ENCODE measurements around the gene CR1L. TPM values are rescaled to one million over a fixed set of nuclear protein-coding genes. Genes with fewer than 3 reads are reported as not detected.

The CR1L gene
- total and polyA plus RNA-seq, 2 experiments from 2014 or later: 5.8 to 21.4 TPM

DNA sequence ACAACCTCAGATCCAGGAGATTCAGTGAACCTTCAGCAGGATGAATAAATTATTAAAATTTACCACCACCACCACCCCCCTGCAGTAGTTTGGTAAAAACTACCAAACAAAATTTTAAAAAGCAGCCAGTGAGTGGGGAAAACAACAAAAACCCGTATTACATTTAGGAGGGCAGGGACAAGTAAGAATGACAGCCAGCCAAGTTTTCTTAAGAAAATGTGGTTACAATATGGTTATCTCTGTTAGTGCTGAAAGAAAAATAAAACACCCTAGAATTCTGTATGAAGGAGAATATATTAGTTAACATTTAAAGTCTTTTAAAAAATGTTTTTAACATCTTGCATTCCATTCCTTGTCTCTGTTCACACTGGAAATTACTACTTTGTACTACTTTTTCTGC, 121.6 kb downstream of the CR1L start:
- H4K20me1 ChIP-seq (replicated peaks; ENCODE audit: insufficient read depth): peaks cover 17% of the 10 kb centered on the region
- Mint-ChIP-seq H3K9me3 (peaks cover 21% of the 10 kb centered on the region), H3K27me3 (ENCODE audit: insufficient read depth, low read depth, poor library complexity) (peaks cover 5% of the 10 kb centered on the region), H3K27ac (no peak overlapping the region), H3K36me3 (ENCODE audit: low read depth) (peaks cover 96% of the 10 kb centered on the region), H3K4me3 (no peak overlapping the region), H3K4me1 (no peaks in the 10 kb centered on the region; the same call in 2 of the 3 replicates)
- no peak for TF ChIP-seq ZNF114 (CRISPR knock-in tag; IDR thresholded peaks at IDR 0.05)
- no peak for TF ChIP-seq CREB1 (CRISPR knock-in tag; IDR thresholded peaks at IDR 0.05; ENCODE audit: low read depth)
- TF ChIP-seq, protein P1, sequence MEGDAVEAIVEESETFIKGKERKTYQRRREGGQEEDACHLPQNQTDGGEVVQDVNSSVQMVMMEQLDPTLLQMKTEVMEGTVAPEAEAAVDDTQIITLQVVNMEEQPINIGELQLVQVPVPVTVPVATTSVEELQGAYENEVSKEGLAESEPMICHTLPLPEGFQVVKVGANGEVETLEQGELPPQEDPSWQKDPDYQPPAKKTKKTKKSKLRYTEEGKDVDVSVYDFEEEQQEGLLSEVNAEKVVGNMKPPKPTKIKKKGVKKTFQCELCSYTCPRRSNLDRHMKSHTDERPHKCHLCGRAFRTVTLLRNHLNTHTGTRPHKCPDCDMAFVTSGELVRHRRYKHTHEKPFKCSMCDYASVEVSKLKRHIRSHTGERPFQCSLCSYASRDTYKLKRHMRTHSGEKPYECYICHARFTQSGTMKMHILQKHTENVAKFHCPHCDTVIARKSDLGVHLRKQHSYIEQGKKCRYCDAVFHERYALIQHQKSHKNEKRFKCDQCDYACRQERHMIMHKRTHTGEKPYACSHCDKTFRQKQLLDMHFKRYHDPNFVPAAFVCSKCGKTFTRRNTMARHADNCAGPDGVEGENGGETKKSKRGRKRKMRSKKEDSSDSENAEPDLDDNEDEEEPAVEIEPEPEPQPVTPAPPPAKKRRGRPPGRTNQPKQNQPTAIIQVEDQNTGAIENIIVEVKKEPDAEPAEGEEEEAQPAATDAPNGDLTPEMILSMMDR (conservative IDR thresholded peaks at IDR 0.05; ENCODE audit: low read depth in 2 of 2): no peak
- no peak for TF ChIP-seq NANOG (IDR thresholded peaks at IDR 0.05; ENCODE audit: borderline replicate concordance)
- no peak for TF ChIP-seq JUNB (IDR thresholded peaks at IDR 0.05; ENCODE audit: unreplicated experiment)
- no peak for TF ChIP-seq ZNF331 (CRISPR knock-in tag; IDR thresholded peaks at IDR 0.05; ENCODE audit: low read depth)
- TF ChIP-seq EZH2phosphoT487 (IDR thresholded peaks at IDR 0.05; ENCODE audit: unreplicated experiment): no peak
- TF ChIP-seq ETS1 (IDR thresholded peaks at IDR 0.05): no peak
- no peak for TF ChIP-seq POLR2AphosphoS5 (IDR thresholded peaks at IDR 0.05; ENCODE audit: low read depth)
- TF ChIP-seq STAT1 (IDR thresholded peaks at IDR 0.05; ENCODE audit: unreplicated experiment): no peak
- no peak for TF ChIP-seq ZNF462 (CRISPR knock-in tag; IDR thresholded peaks at IDR 0.05)
- TF ChIP-seq EZH2 (IDR thresholded peaks at IDR 0.05; ENCODE audit: low read depth, unreplicated experiment): no peak
- TF ChIP-seq, protein P2, sequence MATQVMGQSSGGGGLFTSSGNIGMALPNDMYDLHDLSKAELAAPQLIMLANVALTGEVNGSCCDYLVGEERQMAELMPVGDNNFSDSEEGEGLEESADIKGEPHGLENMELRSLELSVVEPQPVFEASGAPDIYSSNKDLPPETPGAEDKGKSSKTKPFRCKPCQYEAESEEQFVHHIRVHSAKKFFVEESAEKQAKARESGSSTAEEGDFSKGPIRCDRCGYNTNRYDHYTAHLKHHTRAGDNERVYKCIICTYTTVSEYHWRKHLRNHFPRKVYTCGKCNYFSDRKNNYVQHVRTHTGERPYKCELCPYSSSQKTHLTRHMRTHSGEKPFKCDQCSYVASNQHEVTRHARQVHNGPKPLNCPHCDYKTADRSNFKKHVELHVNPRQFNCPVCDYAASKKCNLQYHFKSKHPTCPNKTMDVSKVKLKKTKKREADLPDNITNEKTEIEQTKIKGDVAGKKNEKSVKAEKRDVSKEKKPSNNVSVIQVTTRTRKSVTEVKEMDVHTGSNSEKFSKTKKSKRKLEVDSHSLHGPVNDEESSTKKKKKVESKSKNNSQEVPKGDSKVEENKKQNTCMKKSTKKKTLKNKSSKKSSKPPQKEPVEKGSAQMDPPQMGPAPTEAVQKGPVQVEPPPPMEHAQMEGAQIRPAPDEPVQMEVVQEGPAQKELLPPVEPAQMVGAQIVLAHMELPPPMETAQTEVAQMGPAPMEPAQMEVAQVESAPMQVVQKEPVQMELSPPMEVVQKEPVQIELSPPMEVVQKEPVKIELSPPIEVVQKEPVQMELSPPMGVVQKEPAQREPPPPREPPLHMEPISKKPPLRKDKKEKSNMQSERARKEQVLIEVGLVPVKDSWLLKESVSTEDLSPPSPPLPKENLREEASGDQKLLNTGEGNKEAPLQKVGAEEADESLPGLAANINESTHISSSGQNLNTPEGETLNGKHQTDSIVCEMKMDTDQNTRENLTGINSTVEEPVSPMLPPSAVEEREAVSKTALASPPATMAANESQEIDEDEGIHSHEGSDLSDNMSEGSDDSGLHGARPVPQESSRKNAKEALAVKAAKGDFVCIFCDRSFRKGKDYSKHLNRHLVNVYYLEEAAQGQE (IDR thresholded peaks at IDR 0.05; ENCODE audit: unreplicated experiment): no peak
- no peaks in the 10 kb centered on the region for H3K9me2 ChIP-seq (ENCODE audit: insufficient read depth)
- no peak overlapping the region for H3K27ac ChIP-seq (ENCODE audit: low read depth)
- H3K36me3 ChIP-seq (ENCODE audit: insufficient read depth): peaks cover 60% of the 10 kb centered on the region
- ATAC-seq: no peak
- H3K27me3 ChIP-seq (ENCODE audit: insufficient read depth): no peaks in the 10 kb centered on the region
- H3K4me3 ChIP-seq: no peak overlapping the region
- H3K4me2 ChIP-seq: no peak overlapping the region
- no peaks in the 10 kb centered on the region for H3F3A ChIP-seq (replicated peaks; ENCODE audit: low read depth)
- no peaks in the 10 kb centered on the region for H3K4me1 ChIP-seq (ENCODE audit: insufficient read depth)
- H3K79me2 ChIP-seq (replicated peaks; ENCODE audit: insufficient read depth): peaks cover 70% of the 10 kb centered on the region
- H2AFZ ChIP-seq: no peak overlapping the region
- no peak for DNase-seq (ENCODE audit: low spot score)
